ENCODE measurements around the gene SMARCAL1.

The SMARCAL1 gene

GRCh38 chr2:216412022-216412999, at the start of gene SMARCAL1:
Gene SMARCAL1 (plus strand): TSS chr2:216412484. CDS start chr2:216414705, 2,221 bp downstream.
- TF ChIP-seq SUZ12 (IDR thresholded peaks at IDR 0.05; ENCODE audit: extremely low read depth, insufficient read depth, insufficient read length) (no peak), ZNF274 (IDR thresholded peaks at IDR 0.05; ENCODE audit: low read depth, low read length) (no peak), YY1 (IDR thresholded peaks at IDR 0.05; ENCODE audit: insufficient read depth, insufficient read length) (no peak)
- H3K9ac ChIP-seq (ENCODE audit: insufficient read length, low read depth) = peak within 1 kb of the TSS; percentile 98
- no peaks in the 10 kb centered on the region for H3K27me3 ChIP-seq (ENCODE audit: insufficient read depth, insufficient read length)
- H3K4me1 ChIP-seq (ENCODE audit: insufficient read depth, insufficient read length) = peaks cover 5% of the 10 kb centered on the region
- H3K36me3 ChIP-seq (ENCODE audit: insufficient read depth, insufficient read length, low read length) = peaks cover 29% of the 10 kb centered on the region
- peak; percentile 98 for DNase-seq (ENCODE audit: low read depth, low spot score)
- peak within 1 kb of the TSS; percentile 83 for H3K4me3 ChIP-seq (ENCODE audit: insufficient read length, low read depth)
- H3K9me3 ChIP-seq (ENCODE audit: insufficient read depth, low read length) = no peaks in the 10 kb centered on the region

GRCh38 chr2:216362730-216363129, 49.6 kb upstream of the SMARCAL1 start:
- H3K9ac ChIP-seq (ENCODE audit: insufficient read length, low read depth) = no peak overlapping the region
- H3K27me3 ChIP-seq (ENCODE audit: insufficient read depth, insufficient read length) = peaks cover 16% of the 10 kb centered on the region
- no peaks in the 10 kb centered on the region for H3K36me3 ChIP-seq (ENCODE audit: insufficient read depth, insufficient read length, low read length)
- no peak for DNase-seq (ENCODE audit: low read depth, low spot score)
- TF ChIP-seq ZNF274 (IDR thresholded peaks at IDR 0.05; ENCODE audit: low read depth, low read length) = no peak
- TF ChIP-seq YY1 (IDR thresholded peaks at IDR 0.05; ENCODE audit: insufficient read depth, insufficient read length) = no peak
- no peak for TF ChIP-seq SUZ12 (IDR thresholded peaks at IDR 0.05; ENCODE audit: extremely low read depth, insufficient read depth, insufficient read length)
- H3K4me1 ChIP-seq (ENCODE audit: insufficient read depth, insufficient read length) = no peaks in the 10 kb centered on the region
- no peaks in the 10 kb centered on the region for H3K9me3 ChIP-seq (ENCODE audit: insufficient read depth, low read length)
- no peak overlapping the region for H3K4me3 ChIP-seq (ENCODE audit: insufficient read length, low read depth)

GRCh38 chr2:216363221-216363620, 49.1 kb upstream of the SMARCAL1 start:
- H3K9ac ChIP-seq (ENCODE audit: insufficient read length, low read depth) = no peak overlapping the region
- DNase-seq (ENCODE audit: low read depth, low spot score) = no peak
- peaks cover 21% of the 10 kb centered on the region for H3K27me3 ChIP-seq (ENCODE audit: insufficient read depth, insufficient read length)
- no peak overlapping the region for H3K4me3 ChIP-seq (ENCODE audit: insufficient read length, low read depth)
- TF ChIP-seq SUZ12 (IDR thresholded peaks at IDR 0.05; ENCODE audit: extremely low read depth, insufficient read depth, insufficient read length) (no peak), YY1 (IDR thresholded peaks at IDR 0.05; ENCODE audit: insufficient read depth, insufficient read length) (no peak), ZNF274 (IDR thresholded peaks at IDR 0.05; ENCODE audit: low read depth, low read length) (no peak)
- H3K9me3 ChIP-seq (ENCODE audit: insufficient read depth, low read length) = no peaks in the 10 kb centered on the region
- no peaks in the 10 kb centered on the region for H3K4me1 ChIP-seq (ENCODE audit: insufficient read depth, insufficient read length)
- no peaks in the 10 kb centered on the region for H3K36me3 ChIP-seq (ENCODE audit: insufficient read depth, insufficient read length, low read length)

GRCh38 chr2:216365518-216365917, 46.8 kb upstream of the SMARCAL1 start:
- no peak for DNase-seq (ENCODE audit: low read depth, low spot score)
- Histone ChIP-seq H3K9ac (ENCODE audit: insufficient read length, low read depth) (no peak overlapping the region), H3K36me3 (ENCODE audit: insufficient read depth, insufficient read length, low read length) (no peaks in the 10 kb centered on the region), H3K4me1 (ENCODE audit: insufficient read depth, insufficient read length) (no peaks in the 10 kb centered on the region), H3K4me3 (ENCODE audit: insufficient read length, low read depth) (no peak overlapping the region), H3K9me3 (ENCODE audit: insufficient read depth, low read length) (no peaks in the 10 kb centered on the region), H3K27me3 (ENCODE audit: insufficient read depth, insufficient read length) (peaks cover 44% of the 10 kb centered on the region)
- TF ChIP-seq ZNF274 (IDR thresholded peaks at IDR 0.05; ENCODE audit: low read depth, low read length) (no peak), SUZ12 (IDR thresholded peaks at IDR 0.05; ENCODE audit: extremely low read depth, insufficient read depth, insufficient read length) (no peak), YY1 (IDR thresholded peaks at IDR 0.05; ENCODE audit: insufficient read depth, insufficient read length) (no peak)

GRCh38 chr2:216366777-216367471, 45.4 kb upstream of the SMARCAL1 start:
- H3K9ac ChIP-seq (ENCODE audit: insufficient read length, low read depth) = no peak overlapping the region
- no peaks in the 10 kb centered on the region for H3K36me3 ChIP-seq (ENCODE audit: insufficient read depth, insufficient read length, low read length)
- no peaks in the 10 kb centered on the region for H3K4me1 ChIP-seq (ENCODE audit: insufficient read depth, insufficient read length)
- H3K27me3 ChIP-seq (ENCODE audit: insufficient read depth, insufficient read length) = peaks cover 58% of the 10 kb centered on the region
- no peak overlapping the region for H3K4me3 ChIP-seq (ENCODE audit: insufficient read length, low read depth)
- DNase-seq (ENCODE audit: low read depth, low spot score) = no peak
- TF ChIP-seq ZNF274 (IDR thresholded peaks at IDR 0.05; ENCODE audit: low read depth, low read length) (no peak), YY1 (IDR thresholded peaks at IDR 0.05; ENCODE audit: insufficient read depth, insufficient read length) (no peak)
- H3K9me3 ChIP-seq (ENCODE audit: insufficient read depth, low read length) = no peaks in the 10 kb centered on the region

GRCh38 chr2:216369821-216370220, 42.5 kb upstream of the SMARCAL1 start:
- H3K9ac ChIP-seq (ENCODE audit: insufficient read length, low read depth) = no peak overlapping the region
- H3K4me1 ChIP-seq (ENCODE audit: insufficient read depth, insufficient read length) = no peaks in the 10 kb centered on the region
- DNase-seq (ENCODE audit: low read depth, low spot score) = no peak
- H3K4me3 ChIP-seq (ENCODE audit: insufficient read length, low read depth) = no peak overlapping the region
- no peak for TF ChIP-seq SUZ12 (IDR thresholded peaks at IDR 0.05; ENCODE audit: extremely low read depth, insufficient read depth, insufficient read length)
- no peak for TF ChIP-seq ZNF274 (IDR thresholded peaks at IDR 0.05; ENCODE audit: low read depth, low read length)
- TF ChIP-seq YY1 (IDR thresholded peaks at IDR 0.05; ENCODE audit: insufficient read depth, insufficient read length) = no peak
- H3K27me3 ChIP-seq (ENCODE audit: insufficient read depth, insufficient read length) = peaks cover 79% of the 10 kb centered on the region
- no peaks in the 10 kb centered on the region for H3K9me3 ChIP-seq (ENCODE audit: insufficient read depth, low read length)
- H3K36me3 ChIP-seq (ENCODE audit: insufficient read depth, insufficient read length, low read length) = no peaks in the 10 kb centered on the region

Measured in NT2/D1 (cell line).